CD4-positive, alpha-beta T cell treated with Interleukin-17A for 1 hour (primary cell): ENCODE results near the gene CACYBP.

Source experiments
- DNase-seq: peaks from one replicate; pipeline ENCODE4 v3.0.0-alpha.2; 2020

CACYBP gene

GRCh38 chr1:174975764-174976163 lies 24.0 kb upstream of the CACYBP start:
- DNase-seq, result no peak

GRCh38 chr1:174976436-174977108 lies 23.2 kb upstream of the CACYBP start:
- no peak for DNase-seq

GRCh38 chr1:174982971-174983689 lies 16.6 kb upstream of the CACYBP start:
- DNase-seq, result peak; percentile 80

DNA sequence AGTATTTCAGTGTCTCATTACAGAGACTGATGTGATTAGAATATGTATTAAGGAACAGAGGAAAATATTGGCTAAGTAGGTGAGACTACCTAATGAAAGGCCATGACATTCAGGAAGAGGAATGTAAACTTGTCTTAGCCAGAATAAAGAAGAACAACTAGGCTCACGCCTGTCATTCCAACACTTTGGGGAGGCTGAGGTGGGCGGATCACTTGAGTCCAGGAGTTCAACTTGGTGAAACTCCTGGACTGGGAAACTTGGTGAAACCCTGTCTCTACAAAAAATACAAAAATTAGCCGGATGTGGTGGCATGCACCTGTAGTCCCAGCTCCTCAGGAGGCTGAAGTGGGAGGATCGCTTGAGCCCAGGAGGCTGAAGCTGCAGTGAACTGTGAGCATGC lies 14.8 kb upstream of the CACYBP start:
- DNase-seq, result no peak

- no peak for DNase-seq
Measured at GRCh38 chr1:174988539-174988938, 11.2 kb upstream of the CACYBP start.

GRCh38 chr1:174988986-174989385 lies 10.8 kb upstream of the CACYBP start:
- no peak for DNase-seq

GRCh38 chr1:174989536-174990220 lies 10.1 kb upstream of the CACYBP start:
- no peak for DNase-seq

GRCh38 chr1:174990382-174990999 lies 9.3 kb upstream of the CACYBP start:
- DNase-seq, result peak; percentile 65

DNA sequence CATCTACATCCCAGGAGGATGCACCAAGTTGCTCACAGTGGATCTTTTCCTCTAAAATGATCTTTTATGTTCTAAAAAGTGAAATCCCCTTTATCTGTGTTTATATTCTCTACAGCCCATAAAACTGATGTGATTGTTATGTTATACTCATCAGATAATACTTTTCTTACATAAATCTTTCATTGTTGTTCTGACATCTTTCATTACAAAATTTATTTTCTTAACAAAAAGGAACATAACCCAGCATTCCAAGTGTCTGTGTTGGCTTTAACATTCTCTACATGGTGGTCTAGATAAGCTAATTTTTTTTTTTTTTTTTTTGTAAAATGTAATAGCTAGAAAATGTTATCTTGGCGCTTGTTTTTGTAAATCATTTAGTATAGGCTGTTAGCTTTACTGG lies 8.3 kb upstream of the CACYBP start:
- no peak for DNase-seq

- no peak for DNase-seq
Measured at GRCh38 chr1:174995121-174995520, 4.6 kb upstream of the CACYBP start.

DNA sequence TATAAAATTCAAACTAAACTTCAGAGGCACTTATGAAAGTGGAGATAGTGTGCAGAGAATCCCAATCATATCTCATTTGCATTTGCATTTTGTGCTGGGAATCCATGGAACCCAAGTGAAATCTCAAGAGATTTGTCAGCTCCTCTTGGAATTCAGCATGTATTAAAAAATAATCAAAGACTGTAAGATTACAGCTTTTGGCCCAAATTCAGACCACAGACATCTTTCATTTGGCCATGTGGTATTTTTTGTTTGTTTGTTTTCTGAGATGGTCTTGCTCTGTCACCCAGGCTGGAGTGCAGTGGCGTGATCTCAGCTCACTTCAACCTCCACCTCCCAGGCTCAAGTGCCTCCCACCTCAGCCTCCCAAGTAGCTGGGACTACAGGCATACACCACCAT lies 3.8 kb upstream of the CACYBP start:
- no peak for DNase-seq

- no peak for DNase-seq
Measured at GRCh38 chr1:174996476-174996875, 3.3 kb upstream of the CACYBP start.

GRCh38 chr1:174997041-174997440 lies 2.7 kb upstream of the CACYBP start:
- DNase-seq, result no peak

DNA sequence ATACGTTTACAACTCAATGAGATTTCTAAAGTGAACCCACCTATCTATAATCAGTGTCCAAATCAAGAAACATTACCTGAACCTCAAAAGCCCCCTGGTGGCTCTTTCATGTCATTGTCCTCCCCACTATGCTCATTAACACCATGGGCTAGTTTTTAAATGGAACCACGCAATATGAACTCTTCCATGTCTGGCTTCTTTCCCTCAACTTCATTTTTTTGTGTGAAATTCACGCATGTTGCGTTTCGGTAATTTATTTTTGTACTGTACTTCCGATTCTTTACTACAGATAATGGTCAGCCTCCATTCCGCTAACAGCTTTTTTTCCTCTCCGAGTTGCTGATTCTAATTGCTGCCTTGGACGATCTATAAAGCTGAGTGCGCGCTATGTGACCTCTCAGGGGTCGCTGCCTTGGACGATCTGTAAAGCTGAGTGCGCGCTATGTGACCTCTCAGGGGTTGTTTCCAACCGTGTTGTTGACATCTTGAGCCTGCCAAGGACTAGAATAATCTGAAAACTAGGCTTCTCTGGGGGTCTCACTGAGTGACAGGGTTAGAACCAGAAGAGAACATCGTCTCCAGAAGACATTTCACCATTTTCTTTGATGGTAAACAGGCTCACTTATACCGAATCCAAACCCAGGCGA lies 1.1 kb upstream of the CACYBP start:
- peak; percentile 86 for DNase-seq

DNA sequence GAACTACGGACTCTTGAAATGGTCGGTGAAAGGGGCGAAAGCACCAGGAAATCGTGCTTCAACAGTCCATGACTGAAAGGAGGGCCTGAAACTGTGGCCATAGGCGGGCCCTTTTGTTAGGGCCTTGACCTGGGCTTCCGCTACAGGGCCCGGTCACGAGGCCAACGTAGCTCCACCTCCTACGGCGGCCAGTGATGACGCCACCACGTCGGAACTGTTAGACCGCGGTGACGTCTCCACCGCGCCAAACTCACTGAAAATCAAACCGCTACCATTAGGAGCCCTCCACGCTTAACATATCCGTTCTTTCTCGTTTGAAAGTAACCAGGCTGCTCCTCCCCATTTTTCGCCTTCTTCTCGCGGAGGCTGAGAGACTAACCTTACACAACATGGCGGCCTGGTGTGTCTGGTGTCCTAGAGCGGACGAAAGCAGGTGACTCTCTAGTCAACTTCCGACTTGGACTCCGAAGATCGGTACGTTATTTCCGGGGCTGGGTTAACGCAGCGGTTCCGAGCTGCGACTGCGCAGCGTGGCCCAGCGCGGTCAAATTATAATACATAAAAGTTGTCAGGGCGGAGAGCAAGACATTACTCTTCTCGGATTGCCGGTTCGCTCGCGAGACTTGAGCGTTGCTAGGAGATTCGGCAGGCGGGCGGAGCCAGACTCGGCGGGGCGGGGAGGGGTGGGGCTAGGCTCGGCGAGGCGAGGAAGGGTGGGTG lies 371 bp upstream of the CACYBP start:
- peak; percentile 99 for DNase-seq

GRCh38 chr1:175000697-175001187 lies 995 bp downstream of the CACYBP start:
- peak; percentile 31 for DNase-seq

GRCh38 chr1:175002910-175003517 lies 3.3 kb downstream of the CACYBP start:
- no peak for DNase-seq

DNA sequence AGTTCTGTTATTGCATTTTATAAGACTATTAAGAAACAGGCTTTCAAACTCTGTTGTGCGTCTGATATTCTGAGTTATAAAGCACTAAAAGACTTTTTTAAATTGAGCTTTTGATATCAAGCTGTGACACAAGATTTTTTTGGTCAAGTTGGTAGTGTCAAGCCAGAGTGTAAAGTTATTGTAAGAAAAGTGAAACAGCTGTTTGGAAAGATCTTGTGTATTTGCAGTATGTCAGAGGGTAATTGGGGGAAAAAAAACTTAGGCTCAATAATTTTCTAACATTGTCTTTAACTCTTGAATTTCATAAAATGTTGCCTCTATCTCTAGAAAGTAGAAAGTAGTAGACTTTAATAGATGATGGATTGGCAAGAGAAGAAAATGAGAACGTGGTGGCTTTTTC lies 3.8 kb downstream of the CACYBP start:
- no peak for DNase-seq

DNA sequence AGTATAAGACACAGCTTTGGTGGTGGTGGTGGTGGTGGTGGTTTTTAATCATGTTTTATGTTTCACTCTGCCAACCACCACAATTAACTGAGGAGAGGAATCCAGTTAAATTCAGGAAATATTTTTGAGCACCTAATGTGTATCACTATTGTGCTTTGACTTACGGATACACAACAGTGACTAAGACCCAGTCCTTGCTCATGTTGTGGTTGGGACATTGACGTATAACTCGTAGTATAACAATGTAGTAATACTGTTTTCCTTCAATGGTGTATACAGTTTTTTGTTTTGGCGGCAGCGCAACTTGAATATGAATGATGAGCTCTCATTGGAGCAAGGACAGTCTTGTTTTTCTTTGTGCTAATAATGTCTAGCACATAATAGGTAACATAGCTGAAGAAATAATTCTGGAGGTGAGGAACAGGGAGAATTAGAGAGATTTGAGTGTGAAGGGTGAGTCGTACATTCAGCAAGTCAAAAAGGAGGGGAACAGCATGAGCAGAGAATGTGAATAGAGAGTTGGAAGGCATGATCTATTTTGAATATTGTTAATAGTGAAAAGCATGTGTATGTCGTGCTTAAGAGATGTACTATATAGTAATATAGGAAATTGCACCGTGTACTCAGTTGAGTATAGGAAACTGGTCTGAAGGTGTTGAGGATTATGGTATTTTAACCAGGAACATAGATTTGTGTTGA lies 5.5 kb downstream of the CACYBP start:
- DNase-seq, result no peak

DNA sequence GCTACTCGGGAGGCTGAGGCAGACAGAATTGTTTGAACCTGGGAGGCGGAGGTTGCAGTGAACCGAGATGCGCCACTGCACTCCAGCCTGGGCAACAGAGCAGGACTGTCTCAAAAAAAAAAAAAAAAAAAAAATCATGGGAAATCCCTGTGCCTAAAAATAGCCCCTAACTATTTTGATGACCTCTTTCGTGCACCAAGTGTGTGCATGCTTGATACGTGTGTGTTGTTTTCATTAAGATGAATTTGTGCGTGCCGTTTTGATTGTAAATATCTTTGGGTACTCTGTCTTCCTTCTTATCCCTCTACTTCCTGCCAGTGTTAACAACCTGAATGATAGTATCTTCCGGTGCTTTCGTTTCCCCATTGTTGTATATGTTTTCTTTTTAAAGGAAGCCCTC lies 9.8 kb downstream of the CACYBP start:
- DNase-seq, result no peak

- DNase-seq, result no peak
Measured at GRCh38 chr1:175013445-175013844, 13.7 kb downstream of the CACYBP start.
